Type B pancreatic cell (in vitro differentiated cells): ENCODE data around the gene DDX54. TPM values are rescaled to one million over a fixed set of nuclear protein-coding genes. Genes with fewer than 3 reads are reported as not detected.

Experiments
- DNase-seq: peaks from one replicate; pipeline ENCODE4 v3.0.0; 2021; ENCODE audit warnings: mixed read lengths; ENCODE audit not compliant: unreplicated experiment; ENCODE audit errors: extremely low spot score
- H3K27ac Mint-ChIP-seq: 2 replicates; pipeline ENCODE4 v1.8.0; 2021; ENCODE audit warnings: mild to moderate bottlenecking, mixed read lengths
- H3K27me3 Mint-ChIP-seq: 2 replicates; pipeline ENCODE4 v1.8.0; 2021; ENCODE audit warnings: mixed read lengths
- H3K36me3 Mint-ChIP-seq: 2 replicates; pipeline ENCODE4 v1.8.0; 2021; ENCODE audit warnings: mixed read lengths
- H3K4me1 Mint-ChIP-seq: one replicate; pipeline ENCODE4 v1.8.0; 2021; ENCODE audit warnings: mixed read lengths; ENCODE audit not compliant: unreplicated experiment
- H3K4me3 Mint-ChIP-seq: 2 replicates; pipeline ENCODE4 v1.8.0; 2021; ENCODE audit warnings: mild to moderate bottlenecking, mixed read lengths
- H3K9me3 Mint-ChIP-seq: 2 replicates; pipeline ENCODE4 v1.8.0; 2021; ENCODE audit warnings: mixed read lengths
- CTCF ChIP-seq: fragments of 200-600 bp; sonication (generic); conservative IDR thresholded peaks from 2 replicates; pipeline ENCODE4 v1.5.0; 2021; ENCODE audit warnings: antibody characterized with exemption, mild to moderate bottlenecking
- total RNA-seq: library from RNA; stranded (reverse); gene quantifications from 2 replicates; pipeline ENCODE4 v1.2.1, GENCODE V29; 2021; ENCODE audit warnings: low replicate concordance

DDX54 gene
- total RNA-seq, 1 donor from 2014 or later, result 66.1 TPM

GRCh38 chr12:113173081-113173698 lies 12.1 kb downstream of the DDX54 start:
- no peak overlapping the region for H3K4me3 Mint-ChIP-seq
- no peak for TF ChIP-seq CTCF
- H3K27ac Mint-ChIP-seq, result no peak overlapping the region
- DNase-seq, result no peak
- H3K36me3 Mint-ChIP-seq, result peaks cover 38% of the 10 kb centered on the region
- H3K9me3 Mint-ChIP-seq, result no peaks in the 10 kb centered on the region
- H3K4me1 Mint-ChIP-seq, result peaks cover 3% of the 10 kb centered on the region
- no peaks in the 10 kb centered on the region for H3K27me3 Mint-ChIP-seq

- no peaks in the 10 kb centered on the region for H3K27me3 Mint-ChIP-seq
- no peak for DNase-seq
- peaks cover 3% of the 10 kb centered on the region for H3K4me1 Mint-ChIP-seq
- H3K4me3 Mint-ChIP-seq, result no peak overlapping the region
- peaks cover 27% of the 10 kb centered on the region for H3K36me3 Mint-ChIP-seq
- H3K9me3 Mint-ChIP-seq, result no peaks in the 10 kb centered on the region
- no peak overlapping the region for H3K27ac Mint-ChIP-seq
- TF ChIP-seq CTCF, result no peak
Measured at GRCh38 chr12:113172185-113172584, 13.1 kb downstream of the DDX54 start.

DNA sequence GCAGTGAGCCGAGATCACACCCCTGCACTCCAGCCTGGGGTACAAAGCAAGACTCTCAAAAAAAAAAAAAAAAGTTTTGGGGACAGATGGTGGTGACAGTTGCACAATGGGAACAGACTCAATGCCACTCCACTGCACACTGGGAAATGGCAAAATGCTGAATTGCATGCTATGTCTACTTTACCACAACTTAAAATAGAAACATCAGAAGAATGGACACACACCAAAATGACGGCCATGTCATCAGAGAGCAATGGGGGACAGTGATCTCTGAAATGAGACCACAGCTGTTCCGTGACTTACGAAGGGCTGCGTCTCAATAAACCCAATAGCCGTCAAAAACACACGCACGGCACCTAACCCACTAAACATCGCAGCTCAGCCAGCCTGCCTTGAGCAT lies 13.7 kb downstream of the DDX54 start:
- no peaks in the 10 kb centered on the region for H3K9me3 Mint-ChIP-seq
- peaks cover 24% of the 10 kb centered on the region for H3K36me3 Mint-ChIP-seq
- no peak overlapping the region for H3K27ac Mint-ChIP-seq
- no peaks in the 10 kb centered on the region for H3K27me3 Mint-ChIP-seq
- no peak overlapping the region for H3K4me3 Mint-ChIP-seq
- DNase-seq, result no peak
- TF ChIP-seq CTCF, result no peak
- peaks cover 3% of the 10 kb centered on the region for H3K4me1 Mint-ChIP-seq

GRCh38 chr12:113170926-113171325 lies 14.4 kb downstream of the DDX54 start:
- Mint-ChIP-seq H3K36me3 (peaks cover 25% of the 10 kb centered on the region), H3K4me1 (peaks cover 3% of the 10 kb centered on the region), H3K27ac (no peak overlapping the region), H3K9me3 (no peaks in the 10 kb centered on the region), H3K4me3 (no peak overlapping the region), H3K27me3 (no peaks in the 10 kb centered on the region)
- no peak for TF ChIP-seq CTCF
- DNase-seq, result no peak

- TF ChIP-seq CTCF, result no peak
- DNase-seq, result no peak
- H3K4me1 Mint-ChIP-seq, result peaks cover 3% of the 10 kb centered on the region
- H3K27me3 Mint-ChIP-seq, result no peaks in the 10 kb centered on the region
- no peaks in the 10 kb centered on the region for H3K9me3 Mint-ChIP-seq
- H3K4me3 Mint-ChIP-seq, result no peak overlapping the region
- peaks cover 25% of the 10 kb centered on the region for H3K36me3 Mint-ChIP-seq
- H3K27ac Mint-ChIP-seq, result no peak overlapping the region
Measured at GRCh38 chr12:113170457-113170856, 14.8 kb downstream of the DDX54 start.

DNA sequence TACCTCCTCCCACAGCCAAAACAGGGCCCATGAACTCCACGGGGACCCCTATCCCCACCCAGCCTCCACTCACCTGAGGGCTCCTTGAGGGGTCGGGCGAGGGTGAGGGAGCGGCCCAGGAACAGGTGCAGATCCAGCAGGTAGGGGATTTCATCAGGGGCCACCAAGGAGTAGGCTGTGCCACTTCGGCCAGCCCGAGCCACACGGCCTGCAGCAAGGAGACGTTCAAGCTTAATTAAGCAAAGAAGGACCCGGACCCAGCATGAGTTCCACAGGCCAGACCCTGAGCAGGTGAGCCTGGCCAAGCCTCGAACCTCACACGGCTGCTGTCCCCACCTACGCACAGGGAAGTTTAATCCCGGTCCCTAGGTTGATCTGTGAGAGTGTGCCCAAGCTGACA lies 15.6 kb downstream of the DDX54 start:
- TF ChIP-seq CTCF, result no peak
- Mint-ChIP-seq H3K36me3 (peaks cover 22% of the 10 kb centered on the region), H3K27me3 (no peaks in the 10 kb centered on the region), H3K9me3 (no peaks in the 10 kb centered on the region), H3K4me1 (peaks cover 3% of the 10 kb centered on the region), H3K27ac (no peak overlapping the region), H3K4me3 (no peak overlapping the region)
- DNase-seq, result no peak
